Muscle of back (tissue), 11 donors: Measurements from ENCODE around the gene ADSS1. TPM values are rescaled to one million over a fixed set of nuclear protein-coding genes. Genes with fewer than 3 reads are reported as not detected.

Source experiments
- DNase-seq, 3 donors: peaks; one replicate each; pipeline versions ENCODE4 v3.0.0 to v3.0.0-alpha.2; 2013
- polyA plus RNA-seq, 10 donors: library from polyadenylated mRNA; unstranded; fragments of 120-200 nt; gene quantifications; one replicate each; pipeline ENCODE4 v1.2.1, GENCODE V29; 2013; ENCODE audit not compliant: insufficient read length in 10 of 10

Gene ADSS1
- polyA plus RNA-seq, 10 donors, result 29.1 to 87.2 (median 57.4) TPM

DNA sequence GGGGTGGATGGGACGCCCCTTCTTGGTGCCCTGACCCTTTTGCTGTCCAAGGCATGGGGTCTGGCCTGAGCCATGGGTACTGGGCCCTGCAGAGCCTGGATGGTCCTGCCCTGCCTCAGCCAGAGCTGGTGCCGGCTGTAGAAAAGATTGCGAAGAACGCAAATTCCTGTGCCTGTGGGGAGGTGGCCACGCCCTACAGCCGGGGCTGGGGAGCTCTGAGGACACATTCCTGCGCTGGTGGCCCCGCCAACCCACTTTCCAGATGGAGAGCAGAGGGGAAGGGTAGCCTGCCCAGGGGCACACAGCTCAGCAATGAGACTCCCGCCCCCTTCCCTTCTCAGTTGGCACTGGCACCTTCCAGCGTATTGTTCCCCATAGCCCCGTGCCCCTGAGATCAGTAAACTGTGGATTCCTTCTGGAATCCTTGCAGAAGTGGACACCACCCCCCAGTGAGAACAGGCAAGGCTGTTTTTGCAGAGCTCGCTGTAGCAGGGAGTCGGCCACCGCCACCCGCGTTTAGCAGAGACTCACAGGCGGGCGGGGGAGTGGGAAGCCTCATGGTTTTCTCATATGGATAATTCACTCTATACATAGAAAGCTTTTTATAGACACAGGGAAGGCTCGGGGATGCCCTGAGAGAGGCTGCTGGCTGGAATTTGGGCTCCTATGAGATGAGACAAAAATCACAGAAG, 26.0 kb upstream of the ADSS1 start:
- DNase-seq, result peak in 1 of 3 donors; percentile 67

DNA sequence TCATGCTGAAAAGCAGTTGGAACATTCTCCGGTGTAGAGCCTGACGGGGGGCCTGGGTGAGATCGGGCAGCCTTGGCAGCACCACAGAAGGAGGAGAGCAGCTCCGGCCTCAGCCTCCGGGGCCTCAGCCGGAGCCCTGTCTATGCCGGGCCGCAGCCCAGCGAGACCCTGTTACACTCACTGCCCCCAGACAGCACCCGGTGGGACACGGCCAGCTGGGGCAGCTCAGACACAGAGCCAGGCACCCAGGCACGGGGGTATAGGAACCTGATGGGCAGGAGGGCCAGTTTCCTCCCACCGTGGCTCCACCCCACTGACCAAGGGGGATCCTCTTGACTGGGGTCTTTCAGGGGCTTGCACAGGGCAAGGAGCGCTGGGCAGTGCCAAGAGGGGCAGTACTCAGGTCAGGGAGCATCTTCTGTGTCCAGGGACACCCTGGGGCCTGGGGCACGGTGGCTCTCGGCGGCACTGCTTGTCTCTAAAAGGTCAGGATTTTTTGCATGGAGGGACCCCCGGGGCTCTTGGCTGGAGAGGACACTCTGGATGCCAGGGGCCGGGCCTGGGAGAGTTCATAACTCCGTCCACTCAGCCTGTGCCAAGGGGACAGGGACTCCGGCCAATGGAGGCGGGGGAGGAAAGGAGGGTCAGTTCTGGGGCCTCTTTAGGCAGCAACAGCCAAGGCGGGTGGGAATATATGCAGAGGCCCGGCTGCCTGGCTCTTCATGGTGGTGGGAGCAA, 25.2 kb upstream of the ADSS1 start:
- DNase-seq, result peak in 1 of 3 donors; percentile 76

DNA sequence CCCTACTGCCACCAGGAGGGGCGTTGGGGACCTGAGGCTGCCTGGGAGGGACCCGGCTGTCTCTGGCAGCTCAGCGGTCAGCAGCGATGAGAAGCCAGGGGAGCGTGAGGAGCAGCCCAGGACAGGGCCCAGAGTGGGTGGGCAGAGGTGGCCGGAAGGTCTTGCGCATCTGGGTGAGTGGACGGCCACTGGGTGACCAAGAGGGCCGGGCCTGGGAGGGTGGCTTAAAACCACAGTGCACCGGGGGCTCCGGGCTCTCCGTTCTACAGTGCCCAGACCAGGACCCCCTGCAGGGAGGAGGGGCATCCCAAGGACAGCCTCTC, 24.6 kb upstream of the ADSS1 start:
- DNase-seq, result no peak

DNA sequence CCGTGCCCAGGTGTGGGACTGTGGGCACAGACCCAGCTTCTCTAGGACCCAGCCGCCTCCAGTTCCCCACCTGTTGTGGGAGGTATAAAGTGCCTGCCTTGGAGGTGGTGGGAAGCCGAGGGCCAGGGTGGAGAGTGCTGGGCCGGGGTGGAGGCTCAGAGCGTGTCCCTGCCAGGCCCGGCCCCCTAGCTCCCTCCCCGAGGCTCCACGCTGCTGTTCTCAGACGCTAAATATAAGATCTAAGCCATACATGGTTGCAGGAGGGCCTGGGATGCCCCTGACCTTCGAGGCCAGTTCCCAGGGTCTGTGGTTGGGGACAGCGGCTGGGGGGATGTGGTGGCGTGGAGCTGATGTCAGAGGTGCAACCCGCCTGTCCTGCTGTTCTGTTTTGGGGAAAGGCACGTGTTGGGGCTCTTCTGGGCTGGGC, 23.8 kb upstream of the ADSS1 start:
- peak in 1 of 3 donors; percentile 60 for DNase-seq

DNA sequence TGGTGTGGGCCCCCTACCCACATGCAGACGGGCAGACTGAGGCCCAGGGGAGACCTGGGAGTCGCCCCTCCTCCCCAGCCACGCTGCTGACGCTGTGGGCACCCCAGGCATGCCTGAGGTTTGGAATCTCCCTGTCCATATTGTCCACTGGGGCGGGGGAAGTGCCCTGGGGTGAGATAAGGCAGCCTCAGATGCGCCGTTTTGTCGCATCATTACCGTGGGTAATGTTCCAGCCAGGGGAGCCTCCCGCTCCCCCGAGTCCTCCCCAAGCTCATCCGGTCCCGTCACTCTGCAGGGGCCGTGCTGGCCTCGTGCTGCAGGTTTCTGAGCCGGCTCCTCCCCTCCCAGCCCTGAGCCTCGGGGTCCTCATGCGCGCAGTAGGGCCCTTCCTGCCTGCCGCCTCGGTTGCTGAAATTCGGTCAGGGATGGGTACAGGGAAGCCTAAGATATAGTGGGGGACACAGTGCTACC, 23.2 kb upstream of the ADSS1 start:
- no peak for DNase-seq

DNA sequence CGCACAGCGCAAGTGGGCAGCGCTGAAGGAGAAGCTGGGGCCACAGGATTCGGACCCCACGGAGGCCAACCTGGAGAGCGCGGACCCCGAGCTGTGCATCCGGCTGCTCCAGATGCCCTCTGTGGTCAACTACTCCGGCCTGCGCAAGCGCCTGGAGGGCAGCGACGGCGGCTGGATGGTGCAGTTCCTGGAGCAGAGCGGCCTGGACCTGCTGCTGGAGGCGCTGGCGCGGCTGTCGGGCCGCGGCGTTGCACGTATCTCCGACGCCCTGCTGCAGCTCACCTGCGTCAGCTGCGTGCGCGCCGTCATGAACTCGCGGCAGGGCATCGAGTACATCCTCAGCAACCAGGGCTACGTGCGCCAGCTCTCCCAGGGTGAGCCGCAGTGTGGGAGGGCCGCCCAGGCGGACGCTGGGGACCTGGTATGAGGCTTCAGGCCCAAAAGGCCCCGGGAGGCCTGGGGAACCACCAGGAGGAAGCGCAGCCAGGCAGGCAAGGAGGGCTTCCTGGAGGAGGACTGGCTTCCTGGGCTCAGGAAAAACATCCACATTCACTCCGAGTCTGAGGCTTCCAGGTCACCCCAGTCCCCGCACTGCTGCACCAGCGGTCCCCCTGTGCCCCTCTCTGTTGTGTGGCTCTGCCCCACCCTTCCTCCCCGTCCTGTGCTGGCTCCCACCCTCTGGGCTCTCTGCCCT, 22.5 kb upstream of the ADSS1 start:
- DNase-seq, result no peak

DNA sequence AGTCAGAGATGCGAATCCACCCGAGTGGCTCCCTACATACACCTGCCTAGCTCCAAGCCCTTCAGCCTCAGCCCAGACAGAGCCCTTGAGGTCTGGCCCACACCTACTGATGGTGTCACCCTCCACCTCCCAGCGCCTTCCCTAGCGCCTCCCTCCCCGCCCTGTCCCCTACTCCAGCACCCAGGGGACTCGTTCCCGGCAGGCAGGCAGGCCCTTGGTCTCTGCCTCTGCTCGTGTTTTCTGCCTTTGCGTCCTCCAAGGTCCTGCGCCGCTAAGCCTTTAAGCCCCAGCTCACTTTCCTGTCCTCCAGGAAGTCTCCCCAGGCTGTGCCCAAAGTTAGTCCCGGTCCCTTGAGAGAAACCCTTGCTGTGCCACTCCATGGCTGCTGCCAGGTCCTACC, 21.9 kb upstream of the ADSS1 start:
- no peak for DNase-seq

DNA sequence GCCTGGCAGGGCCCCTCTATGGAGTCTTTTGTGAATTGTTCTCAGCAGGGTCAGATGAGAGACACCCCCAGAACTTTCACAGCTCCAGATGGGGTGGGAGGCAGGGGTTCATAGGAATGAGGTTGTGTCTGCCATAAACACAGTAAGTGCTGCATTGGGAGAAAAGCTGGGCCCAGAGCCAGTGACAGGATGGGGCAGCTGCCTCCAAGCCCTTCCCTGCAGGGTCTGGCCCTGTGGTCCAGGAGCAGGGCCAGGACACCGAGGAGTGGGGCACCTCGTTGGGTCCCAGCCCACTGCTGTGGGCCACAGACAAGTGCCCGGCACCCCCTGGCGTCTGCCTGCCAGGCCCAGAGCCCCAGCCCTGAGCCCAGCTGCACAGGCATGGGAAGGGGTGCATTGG, 21.4 kb upstream of the ADSS1 start:
- no peak for DNase-seq

DNA sequence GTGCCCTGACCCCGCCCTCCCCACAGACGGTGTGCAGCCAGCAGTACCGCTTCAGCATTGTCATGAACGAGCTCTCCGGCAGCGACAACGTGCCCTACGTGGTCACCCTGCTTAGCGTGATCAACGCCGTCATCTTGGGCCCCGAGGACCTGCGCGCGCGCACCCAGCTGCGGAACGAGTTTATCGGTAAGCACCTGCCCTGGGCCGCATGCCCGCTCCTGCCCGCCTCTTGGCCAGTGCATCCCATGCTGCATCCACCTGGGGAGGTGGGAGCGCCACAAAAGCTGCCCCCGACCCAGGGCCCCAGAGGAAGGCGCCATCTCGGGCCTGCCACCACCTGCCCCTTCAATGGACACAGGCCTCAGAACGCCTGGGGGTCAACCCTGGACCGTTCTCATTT, 20.8 kb upstream of the ADSS1 start:
- no peak for DNase-seq

DNA sequence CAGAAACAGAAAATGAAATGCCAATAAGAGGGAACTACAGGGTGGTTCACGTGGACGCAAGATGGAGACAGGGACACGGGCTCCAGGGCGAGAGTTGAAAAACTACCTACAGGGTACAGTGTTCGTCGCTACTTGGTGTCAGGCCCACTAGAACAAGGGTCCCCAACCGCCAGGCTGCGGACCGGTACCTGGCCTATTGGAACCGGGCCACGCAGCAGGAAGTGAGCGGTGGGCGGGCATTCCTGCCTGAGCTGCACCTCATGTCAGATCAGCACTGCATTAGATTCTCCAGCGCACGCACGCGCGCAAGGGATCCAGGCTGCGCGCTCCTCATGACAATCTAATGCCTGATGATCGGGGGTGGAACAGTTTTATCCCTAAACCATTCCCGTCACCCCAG, 19.8 kb upstream of the ADSS1 start:
- DNase-seq, result no peak

DNA sequence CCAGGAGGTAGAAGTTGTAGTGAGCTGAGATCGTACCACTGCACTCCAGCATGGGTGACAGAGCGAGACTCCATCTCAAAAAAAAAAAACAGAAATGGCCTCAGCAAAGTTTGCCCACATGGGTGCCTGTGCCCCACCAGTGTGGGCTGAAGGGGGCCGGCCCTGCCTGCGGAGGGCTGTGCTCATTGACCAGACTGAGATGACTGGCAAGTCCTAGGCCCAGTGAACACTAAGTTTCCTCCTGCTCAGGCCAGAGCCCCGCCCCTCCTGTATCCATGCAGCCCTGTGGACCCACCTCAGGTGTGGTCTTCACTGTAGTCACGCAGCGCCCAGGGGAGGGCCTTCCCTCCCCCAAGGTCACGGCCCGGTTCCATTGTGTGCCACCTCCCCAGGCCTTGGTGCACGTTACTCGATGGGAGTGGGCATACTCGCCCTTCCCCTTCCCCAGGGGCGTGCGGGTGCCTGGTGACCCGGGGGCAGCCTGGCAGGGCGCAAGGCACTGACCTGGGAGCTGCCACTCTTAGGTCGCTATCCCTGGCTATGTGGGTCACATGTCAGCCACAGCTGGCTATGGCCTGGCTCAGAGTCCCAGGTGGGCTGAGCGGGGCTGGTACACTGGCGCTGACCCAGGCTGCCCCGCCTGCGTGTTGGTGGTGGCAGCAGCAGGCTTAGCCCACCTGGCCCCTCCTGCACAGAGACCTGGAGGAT, 18.5 kb upstream of the ADSS1 start:
- DNase-seq, result no peak

DNA sequence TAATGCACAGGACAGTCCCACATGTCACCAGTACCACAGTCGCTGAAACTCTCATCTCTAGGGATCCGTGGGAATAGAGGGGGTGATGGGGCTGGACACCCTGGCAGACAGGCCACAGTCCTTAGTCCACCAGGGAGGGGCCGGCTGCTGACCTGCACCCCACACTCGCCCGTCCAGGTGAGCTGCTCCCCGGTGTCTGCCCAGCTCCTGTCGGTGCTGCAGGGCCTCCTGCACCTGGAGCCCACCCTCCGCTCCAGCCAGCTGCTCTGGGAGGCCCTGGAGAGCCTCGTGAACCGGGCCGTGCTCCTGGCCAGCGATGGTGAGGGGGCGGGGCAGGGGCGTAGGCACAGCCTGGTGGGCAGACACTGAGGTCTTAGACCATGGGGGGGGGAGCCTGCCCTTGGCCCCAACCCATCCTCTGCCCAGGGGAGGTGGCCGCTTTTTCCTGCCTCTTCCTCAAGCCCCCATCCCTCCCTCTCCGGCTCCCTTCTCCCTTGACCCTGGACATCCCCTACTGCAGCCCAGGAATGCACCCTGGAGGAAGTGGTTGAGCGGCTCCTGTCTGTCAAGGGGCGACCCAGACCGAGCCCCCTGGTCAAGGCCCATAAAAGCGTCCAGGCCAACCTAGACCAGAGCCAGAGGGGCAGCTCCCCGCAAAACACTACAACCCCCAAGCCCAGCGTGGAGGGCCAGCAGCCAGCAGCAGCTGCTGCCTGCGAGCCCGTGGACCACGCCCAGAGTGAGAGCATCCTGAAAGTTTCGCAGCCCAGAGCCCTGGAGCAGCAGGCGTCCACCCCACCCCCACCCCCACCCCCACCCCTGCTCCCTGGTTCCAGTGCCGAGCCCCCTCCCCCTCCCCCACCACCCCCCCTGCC, 17.1 kb upstream of the ADSS1 start:
- DNase-seq, result peak in 1 of 3 donors; percentile 82

DNA sequence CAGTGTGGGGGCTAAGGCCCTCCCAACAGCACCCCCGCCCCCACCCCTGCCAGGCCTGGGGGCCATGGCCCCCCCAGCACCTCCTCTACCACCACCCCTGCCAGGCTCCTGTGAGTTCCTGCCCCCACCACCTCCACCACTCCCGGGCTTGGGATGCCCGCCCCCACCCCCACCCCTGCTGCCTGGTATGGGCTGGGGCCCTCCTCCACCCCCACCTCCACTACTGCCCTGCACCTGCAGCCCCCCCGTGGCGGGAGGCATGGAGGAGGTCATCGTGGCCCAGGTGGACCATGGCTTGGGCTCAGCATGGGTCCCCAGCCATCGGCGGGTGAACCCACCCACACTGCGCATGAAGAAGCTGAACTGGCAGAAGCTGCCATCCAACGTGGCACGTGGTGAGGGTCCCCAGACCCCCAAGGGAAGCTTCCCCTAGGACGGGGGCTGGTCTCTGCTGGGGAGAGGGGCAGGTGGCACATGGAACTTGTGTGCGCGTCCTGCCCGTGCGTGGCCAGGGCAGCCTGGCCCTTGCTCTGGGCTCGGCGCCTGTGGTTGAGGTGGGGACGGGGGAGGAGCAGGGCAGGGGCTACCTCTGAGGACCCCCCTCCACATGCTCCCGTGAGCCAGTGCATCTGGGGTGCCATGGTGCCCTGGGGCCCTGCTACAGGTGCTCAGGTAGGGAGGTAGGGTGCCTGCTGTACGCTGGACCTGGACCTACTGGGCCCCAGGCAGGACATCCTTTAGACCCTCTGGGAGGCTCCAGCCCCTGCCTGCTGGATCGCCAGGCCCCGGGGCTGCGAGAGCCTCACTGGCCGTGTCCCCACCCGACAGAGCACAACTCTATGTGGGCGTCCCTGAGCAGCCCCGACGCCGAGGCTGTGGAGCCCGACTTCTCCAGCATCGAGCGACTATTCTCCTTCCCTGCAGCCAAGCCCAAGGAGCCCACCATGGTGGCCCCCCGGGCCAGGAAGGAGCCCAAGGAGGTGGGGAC, 16.1 kb upstream of the ADSS1 start:
- no peak for DNase-seq

DNA sequence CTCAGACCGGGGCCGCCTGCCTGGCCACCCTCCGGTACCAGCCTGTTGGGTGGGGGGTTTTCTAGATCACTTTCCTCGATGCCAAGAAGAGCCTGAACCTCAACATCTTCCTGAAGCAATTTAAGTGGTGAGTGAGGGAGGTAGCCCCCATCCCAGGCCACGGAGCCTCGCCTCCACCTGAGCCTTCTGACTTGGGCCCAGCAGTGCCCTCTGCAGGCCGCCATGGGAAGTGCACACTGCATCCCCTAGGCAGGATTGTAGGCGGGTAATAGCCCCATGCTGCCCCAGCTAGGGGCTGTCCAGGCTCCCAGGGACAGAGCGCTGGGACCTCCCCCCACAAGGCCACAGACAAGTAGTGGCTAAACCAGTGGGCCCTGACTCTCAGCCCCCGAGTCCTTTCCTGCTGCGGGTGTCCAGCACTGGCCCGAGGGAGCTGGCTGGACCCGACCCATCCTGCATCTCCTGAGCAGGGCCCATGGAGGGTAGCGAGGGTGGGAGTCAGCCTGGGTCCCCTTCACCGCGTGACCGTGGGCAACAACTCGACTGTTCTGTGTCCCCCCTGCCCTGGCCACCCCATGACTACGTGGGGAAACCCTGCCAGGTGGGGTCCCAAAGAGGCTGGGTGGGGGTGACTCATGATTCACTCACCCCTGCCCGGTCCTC, 15.3 kb upstream of the ADSS1 start:
- peak in 1 of 3 donors; percentile 86 for DNase-seq

DNA sequence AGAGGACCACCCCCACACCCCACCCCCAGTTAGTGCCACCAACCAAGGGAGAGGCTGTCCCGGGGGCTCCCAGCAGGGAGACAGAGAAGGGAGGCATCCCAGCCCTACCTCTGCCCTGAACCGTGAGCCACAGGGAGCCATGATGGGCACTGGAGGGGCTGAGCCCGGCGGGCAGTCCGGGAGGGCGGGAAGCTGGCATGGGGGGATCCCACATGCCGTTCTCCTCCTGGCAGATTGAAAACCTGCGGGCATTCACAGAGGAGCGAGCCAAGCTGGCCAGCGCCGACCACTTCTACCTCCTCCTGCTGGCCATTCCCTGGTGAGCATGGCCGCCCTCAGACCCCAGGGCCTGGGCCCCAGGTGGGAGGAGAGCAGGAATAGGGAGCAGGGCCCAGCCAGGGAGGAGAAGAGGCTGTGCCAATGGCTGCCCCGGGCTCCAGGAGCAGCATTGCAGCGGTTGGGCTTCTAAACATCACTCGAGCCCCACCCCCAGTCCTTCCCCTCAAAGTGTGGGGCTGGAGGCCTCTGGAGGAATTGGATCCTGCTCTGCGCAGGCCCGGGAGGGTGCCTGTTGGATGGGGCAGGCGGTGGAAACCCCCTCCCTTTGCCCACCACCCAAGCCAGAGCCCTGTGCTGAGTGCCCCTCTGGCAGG, 14.5 kb upstream of the ADSS1 start:
- no peak for DNase-seq

DNA sequence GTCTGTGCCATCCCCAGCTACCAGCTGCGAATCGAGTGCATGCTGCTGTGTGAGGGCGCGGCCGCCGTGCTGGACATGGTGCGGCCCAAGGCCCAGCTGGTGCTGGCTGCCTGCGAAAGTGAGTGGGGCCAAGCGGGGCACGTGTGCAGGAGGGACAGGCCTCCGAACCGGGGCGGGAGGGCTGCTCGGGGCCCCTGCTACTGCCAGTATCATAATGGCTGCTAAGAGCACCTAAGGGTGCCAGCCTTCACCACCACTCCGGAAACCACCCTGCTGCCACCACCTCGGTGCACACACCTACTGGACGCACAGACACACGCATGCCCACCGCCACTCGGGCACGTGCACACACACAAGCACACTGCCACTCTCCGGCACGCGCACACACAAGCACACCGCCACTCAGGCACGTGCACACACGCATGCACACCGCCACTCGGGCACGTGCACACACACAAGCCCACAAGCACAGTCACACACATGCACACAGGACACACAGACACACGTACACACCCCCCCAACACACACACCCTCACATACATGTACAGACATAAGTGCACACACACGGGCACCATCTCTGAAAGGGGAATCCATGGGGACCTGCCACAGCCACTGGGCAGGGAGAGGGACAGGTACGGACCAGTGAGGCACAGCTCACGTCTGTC, 13.8 kb upstream of the ADSS1 start:
- no peak for DNase-seq

DNA sequence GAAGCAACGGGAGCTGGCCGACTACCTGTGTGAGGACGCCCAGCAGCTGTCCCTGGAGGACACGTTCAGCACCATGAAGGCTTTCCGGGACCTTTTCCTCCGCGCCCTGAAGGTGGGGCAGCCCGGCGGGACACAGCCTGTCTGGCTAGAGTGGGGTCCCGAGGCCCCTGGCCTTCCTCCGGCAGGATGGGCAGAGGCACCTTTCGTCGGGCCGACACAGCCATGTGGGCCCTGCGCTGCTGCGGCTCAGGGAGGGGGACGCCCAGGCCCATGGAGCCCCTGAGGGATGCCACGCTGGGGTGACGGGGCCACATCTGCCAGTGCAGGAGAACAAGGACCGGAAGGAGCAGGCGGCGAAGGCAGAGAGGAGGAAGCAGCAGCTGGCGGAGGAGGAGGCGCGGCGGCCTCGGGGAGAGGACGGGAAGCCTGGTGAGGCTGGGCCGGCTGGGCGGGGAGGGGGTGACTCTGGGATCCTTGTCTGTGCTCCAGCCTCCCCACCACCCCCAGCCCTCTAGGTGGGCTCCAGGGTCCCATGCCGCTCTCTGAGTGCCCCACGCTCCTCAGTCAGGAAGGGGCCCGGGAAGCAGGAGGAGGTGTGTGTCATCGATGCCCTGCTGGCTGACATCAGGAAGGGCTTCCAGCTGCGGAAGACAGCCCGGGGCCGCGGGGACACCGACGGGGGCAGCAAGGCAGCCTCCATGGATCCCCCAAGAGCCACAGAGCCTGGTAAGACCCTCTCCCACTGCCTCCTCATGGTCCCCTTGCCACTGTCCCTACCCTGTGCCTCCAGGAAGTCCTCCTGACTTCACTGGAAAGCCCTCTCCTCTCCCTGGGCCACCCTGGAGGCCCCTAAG, 10.9 kb upstream of the ADSS1 start:
- DNase-seq, result no peak
